GM12891 (cell line): ENCODE data around the gene CDH7. TPM values are rescaled to one million over a fixed set of nuclear protein-coding genes. Genes with fewer than 3 reads are reported as not detected.

ENCODE experiments used
- DNase-seq: peaks from one replicate; pipeline ENCODE4 v3.0.0; 2011; ENCODE audit warnings: low spot score; ENCODE audit not compliant: insufficient read length
- FAIRE-seq: peaks from 2 replicates; lab custom pipeline; 2011; peaks lifted over from hg19 to GRCh38; lab: Jason Lieb, UNC
- PAX5 ChIP-seq: IDR thresholded peaks from 2 replicates; pipeline ENCODE4 v1.6.1; 2011; ENCODE audit warnings: low read length, moderate library complexity, mild to moderate bottlenecking; ENCODE audit not compliant: insufficient read depth, severe bottlenecking
- POLR2A ChIP-seq: IDR thresholded peaks from 2 replicates; pipeline ENCODE4 v1.6.1; 2011; ENCODE audit warnings: low read depth, low read length, control low read depth
- POLR2AphosphoS5 ChIP-seq: IDR thresholded peaks from 2 replicates; pipeline ENCODE4 v1.6.1; 2011; ENCODE audit warnings: low read depth, low read length, control low read depth
- POU2F2 ChIP-seq: IDR thresholded peaks from 2 replicates; pipeline ENCODE4 v1.6.1; 2011; ENCODE audit warnings: low read depth, mild to moderate bottlenecking, control low read depth, low read length, moderate library complexity
- SPI1 ChIP-seq: IDR thresholded peaks from 2 replicates; pipeline ENCODE4 v1.6.1; 2011; ENCODE audit warnings: low read depth, low read length, control low read depth
- TAF1 ChIP-seq: IDR thresholded peaks from 2 replicates; pipeline ENCODE4 v1.6.1; 2011; ENCODE audit warnings: low read depth, low read length, control low read depth
- polyA plus RNA-seq: library from polyadenylated mRNA; unstranded; fragments of >200 nt; gene quantifications from one replicate; pipeline ENCODE4 v1.2.1, GENCODE V29; 2012; ENCODE audit warnings: low read depth, missing spikeins, inconsistent platforms; ENCODE audit not compliant: missing spikeins

The CDH7 gene, protein sequence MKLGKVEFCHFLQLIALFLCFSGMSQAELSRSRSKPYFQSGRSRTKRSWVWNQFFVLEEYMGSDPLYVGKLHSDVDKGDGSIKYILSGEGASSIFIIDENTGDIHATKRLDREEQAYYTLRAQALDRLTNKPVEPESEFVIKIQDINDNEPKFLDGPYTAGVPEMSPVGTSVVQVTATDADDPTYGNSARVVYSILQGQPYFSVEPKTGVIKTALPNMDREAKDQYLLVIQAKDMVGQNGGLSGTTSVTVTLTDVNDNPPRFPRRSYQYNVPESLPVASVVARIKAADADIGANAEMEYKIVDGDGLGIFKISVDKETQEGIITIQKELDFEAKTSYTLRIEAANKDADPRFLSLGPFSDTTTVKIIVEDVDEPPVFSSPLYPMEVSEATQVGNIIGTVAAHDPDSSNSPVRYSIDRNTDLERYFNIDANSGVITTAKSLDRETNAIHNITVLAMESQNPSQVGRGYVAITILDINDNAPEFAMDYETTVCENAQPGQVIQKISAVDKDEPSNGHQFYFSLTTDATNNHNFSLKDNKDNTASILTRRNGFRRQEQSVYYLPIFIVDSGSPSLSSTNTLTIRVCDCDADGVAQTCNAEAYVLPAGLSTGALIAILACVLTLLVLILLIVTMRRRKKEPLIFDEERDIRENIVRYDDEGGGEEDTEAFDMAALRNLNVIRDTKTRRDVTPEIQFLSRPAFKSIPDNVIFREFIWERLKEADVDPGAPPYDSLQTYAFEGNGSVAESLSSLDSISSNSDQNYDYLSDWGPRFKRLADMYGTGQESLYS
- not detected for polyA plus RNA-seq

DNA sequence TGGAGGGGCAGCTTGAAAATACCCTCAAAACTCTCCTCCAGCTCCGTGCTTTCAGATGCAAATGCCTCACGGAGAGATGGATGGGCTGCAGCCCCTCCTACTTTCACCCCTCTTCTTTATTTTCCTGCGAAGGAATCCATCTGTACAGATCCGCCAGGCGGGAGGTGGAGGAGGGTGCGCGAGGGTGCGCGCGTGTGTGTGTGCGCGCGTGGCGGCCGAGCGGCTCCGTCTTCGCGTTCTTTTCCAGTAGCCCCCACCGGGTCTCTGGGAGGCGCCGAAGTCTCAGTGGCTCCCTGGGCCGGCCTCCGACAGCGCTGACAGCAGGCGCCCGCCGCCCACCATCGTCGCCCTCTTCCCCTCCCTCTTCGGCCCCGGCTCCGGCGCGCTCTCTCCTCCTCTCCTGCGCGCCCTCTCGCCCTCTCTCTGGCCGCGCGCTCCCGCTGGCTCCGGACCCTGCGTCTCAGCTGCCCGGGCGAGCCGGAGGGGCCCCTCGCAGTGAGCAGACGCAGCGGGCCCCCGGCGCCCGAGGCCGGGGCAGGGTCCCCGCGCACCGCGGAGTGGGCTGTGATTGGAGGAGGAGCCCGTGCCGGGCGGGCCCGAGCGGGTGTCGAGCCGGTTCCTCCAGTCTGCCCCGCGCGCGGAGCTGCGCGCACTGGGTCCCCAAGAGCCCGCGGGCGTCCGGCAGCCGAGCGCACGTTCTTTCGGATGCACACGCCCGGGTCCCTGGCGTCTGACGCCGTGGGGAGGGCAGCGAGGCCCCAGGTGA lies at the start of gene CDH7:
CDH7 (plus strand) TSS at position 624 of the 766 bp plus-strand sequence. CDS start 11,831 bp downstream, outside the sequence.
- FAIRE-seq = no peak

DNA sequence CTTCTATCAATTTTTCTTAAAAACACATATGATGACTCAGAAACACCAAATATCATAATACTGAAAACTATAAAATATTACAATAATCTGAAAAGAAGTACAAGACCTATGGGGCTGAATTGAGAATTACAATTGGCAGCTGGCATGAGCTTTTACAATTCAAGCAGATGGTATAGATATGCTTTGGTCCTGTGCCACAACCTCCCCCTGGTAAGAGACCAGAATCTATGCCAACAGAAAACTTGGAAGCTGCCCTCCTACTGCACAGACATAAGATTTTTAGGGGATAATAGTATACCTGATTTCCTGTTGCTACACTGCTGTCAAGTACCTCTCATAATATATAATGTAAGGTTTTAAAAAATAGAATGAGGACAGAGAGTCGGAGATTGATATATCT lies 46.8 kb upstream of the CDH7 start:
- FAIRE-seq (no peak), DNase-seq (no peak)
- no peak for TF ChIP-seq TAF1
- no peak for TF ChIP-seq POLR2A
- TF ChIP-seq POU2F2 = no peak
- TF ChIP-seq POLR2AphosphoS5 = no peak
- TF ChIP-seq PAX5 = no peak
- TF ChIP-seq SPI1 = no peak

More for the DNA sequence above, at the start of gene CDH7:
- no peak for TF ChIP-seq SPI1
- TF ChIP-seq POU2F2 = no peak
- no peak for TF ChIP-seq PAX5
- TF ChIP-seq POLR2A = no peak
- TF ChIP-seq TAF1 = no peak
- TF ChIP-seq POLR2AphosphoS5 = no peak
- no peak for DNase-seq

DNA sequence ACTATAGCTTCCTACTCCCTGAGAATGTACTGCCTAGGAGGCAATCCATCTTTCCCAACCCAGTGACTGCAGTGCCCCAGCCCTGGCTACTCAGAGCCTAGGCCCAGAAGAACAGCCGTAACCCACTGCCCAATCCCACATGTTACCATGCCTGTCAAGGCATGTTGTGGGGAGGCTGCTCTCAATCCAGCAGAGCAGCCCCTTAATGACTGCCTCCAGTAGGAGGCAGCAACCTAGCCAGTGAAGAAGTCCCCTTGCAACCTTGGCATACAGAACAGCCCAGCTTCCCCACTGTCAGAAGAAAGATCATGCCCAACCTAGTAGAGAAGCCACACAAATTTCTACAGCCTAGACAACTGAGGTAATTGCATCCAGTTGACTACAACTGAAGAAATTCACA lies 44.2 kb upstream of the CDH7 start:
- no peak for TF ChIP-seq POU2F2
- TF ChIP-seq TAF1 = no peak
- no peak for TF ChIP-seq SPI1
- no peak for TF ChIP-seq POLR2A
- no peak for TF ChIP-seq PAX5
- no peak for TF ChIP-seq POLR2AphosphoS5
- no peak for FAIRE-seq

DNA sequence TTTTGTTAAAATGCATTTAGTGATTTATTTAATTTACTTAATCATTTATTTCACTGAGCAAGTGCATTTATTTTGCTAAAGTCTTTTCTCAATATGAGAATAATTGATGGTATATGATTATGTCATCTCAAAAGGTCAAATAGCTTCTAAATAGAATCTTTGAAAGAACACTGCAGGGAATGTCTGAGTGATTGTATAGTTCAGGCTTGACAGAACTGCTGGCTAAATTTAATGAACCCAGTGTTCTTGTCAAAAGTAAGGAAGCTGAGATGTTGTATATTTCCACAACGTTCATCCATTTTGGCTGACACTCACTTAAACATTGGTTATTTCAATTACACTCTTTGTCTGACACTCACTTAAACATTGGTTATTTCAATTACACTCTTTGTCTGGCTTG lies 39.3 kb upstream of the CDH7 start:
- DNase-seq (no peak), FAIRE-seq (no peak)
- TF ChIP-seq POU2F2 (no peak), POLR2AphosphoS5 (no peak), POLR2A (no peak), PAX5 (no peak), SPI1 (no peak), TAF1 (no peak)

More for the DNA sequence above, 44.2 kb upstream of the CDH7 start:
- DNase-seq = no peak

DNA sequence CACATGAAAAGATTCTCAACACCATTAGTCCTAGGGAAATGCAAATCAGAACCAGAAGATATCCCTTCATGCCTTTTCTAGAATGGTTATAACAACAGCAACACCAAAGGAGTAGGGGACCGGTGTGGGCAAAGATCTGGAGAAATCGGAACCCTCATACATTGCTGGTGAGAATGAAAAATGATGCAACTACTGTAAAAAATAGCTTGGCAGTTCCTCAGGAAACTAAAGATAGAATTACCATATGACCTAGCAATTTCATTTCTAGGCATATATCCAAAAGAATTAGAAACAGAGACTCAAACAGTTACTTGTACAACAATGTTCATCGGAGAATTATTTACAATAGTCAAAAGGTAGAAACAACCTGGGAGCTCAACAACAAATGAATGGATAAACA lies 29.2 kb upstream of the CDH7 start:
- no peak for FAIRE-seq
- TF ChIP-seq TAF1 (no peak), POLR2AphosphoS5 (no peak), POU2F2 (no peak), PAX5 (no peak), POLR2A (no peak), SPI1 (no peak)
- DNase-seq = no peak

DNA sequence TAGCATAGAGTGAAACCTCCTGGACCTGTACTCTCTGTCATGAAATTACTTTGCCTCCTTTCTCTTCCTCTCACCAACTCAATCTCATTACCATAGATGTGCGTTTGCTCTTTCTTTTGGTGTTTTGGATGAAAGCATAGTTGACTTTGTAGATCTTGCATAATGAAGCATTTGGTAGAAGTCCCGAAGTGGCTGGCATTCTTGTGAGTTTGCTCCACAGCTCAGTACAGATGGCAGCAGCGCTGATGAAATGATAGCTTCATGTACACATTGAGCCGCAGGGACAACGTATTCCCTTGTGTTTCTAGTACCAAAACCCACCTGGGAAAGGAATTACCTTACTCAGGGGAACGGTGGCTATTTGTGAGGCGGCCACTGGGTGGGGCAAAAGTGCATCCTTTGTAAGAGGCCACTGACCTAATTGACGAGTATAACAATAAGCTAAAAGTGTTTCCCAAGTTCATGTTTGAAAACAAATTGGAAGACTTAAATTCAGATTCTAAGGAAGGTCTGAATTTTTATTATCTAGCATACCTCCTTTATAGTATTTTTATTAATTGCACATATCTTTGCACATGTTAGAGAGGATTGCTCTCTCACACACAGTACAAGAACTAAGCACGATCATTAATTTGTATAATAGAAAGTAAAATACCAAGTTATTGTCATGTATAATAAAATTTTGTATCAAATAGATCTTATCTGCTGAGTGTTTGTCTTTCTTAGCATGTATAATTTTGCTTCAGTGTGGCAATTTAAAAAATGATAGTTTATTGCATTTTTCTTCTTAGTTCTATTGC lies 25.4 kb upstream of the CDH7 start:
- TF ChIP-seq POLR2A = no peak
- TF ChIP-seq SPI1 = no peak
- TF ChIP-seq POLR2AphosphoS5 = no peak
- TF ChIP-seq PAX5 = no peak
- TF ChIP-seq POU2F2 = no peak
- TF ChIP-seq TAF1 = no peak
- no peak for FAIRE-seq
- no peak for DNase-seq

DNA sequence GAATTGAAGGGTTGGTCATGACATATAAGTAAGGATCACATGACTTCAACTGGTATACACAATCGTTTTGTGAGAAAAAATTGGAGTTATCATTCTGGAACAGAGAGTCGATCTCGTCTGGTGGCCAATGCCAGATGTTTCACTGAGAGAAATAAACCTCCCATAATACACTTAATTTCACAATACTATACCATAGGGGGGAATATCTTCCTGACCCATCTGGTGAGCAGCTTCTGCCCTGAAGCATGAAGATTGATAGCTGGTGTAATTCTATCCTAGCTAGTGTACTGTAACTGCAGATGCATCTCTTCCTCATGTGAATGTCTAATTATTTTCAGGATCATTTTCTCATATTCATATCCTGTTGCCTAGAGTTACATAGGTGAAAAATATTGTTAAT lies 15.7 kb upstream of the CDH7 start:
- no peak for TF ChIP-seq POU2F2
- TF ChIP-seq PAX5 = no peak
- TF ChIP-seq SPI1 = no peak
- no peak for TF ChIP-seq POLR2AphosphoS5
- TF ChIP-seq POLR2A = no peak
- TF ChIP-seq TAF1 = no peak
- FAIRE-seq (no peak), DNase-seq (no peak)

DNA sequence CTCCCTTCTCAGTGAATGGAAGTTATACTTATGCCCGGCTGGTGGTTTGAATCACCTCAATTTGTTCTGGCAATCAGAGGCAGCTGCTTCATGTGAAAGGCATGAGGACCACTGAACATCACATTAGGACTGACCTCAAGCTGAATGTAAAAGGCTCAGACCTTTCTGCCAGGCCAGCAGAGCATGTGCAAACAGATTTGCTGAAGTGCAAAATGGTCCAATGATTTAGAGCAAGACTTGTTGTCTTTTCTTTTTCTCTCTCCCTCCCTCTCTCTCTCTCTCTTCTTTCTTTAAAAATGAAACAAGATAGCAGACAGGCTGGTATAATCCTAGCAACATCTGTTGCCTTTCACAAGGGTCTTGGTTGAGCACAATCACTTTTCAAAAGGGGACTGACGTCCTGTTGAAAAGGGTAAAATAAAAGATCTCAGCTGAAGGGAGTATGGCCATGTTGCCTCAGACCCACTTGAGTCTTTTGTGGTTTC lies 13.3 kb upstream of the CDH7 start:
- no peak for TF ChIP-seq POU2F2
- no peak for TF ChIP-seq TAF1
- no peak for TF ChIP-seq SPI1
- TF ChIP-seq PAX5 = no peak
- no peak for TF ChIP-seq POLR2AphosphoS5
- TF ChIP-seq POLR2A = no peak
- DNase-seq (no peak), FAIRE-seq (no peak)

DNA sequence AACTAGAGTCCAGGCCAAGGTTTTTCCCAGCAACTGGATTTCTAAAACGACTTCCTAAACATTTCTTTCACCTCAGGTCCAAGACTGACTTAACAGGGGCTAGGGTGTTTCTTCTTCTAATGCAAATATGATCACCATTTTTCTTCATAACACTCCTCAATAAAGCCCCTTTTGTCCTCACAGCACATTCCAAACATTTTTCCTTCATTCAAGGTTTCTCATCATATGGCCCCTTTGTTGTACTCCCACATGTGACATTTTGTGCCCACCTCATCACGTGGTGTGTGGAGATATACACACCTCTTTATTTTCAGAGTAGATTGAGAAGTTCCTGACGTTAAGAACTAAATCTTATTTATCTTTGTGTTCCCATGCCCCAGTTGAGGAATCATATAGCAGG lies 3.9 kb upstream of the CDH7 start:
- FAIRE-seq = no peak

More for the DNA sequence above, 3.9 kb upstream of the CDH7 start:
- TF ChIP-seq POLR2AphosphoS5 = no peak
- no peak for TF ChIP-seq PAX5
- TF ChIP-seq POLR2A = no peak
- no peak for TF ChIP-seq TAF1
- TF ChIP-seq SPI1 = no peak
- TF ChIP-seq POU2F2 = no peak
- DNase-seq = no peak
